Activated CD4-positive, alpha-beta memory T cell treated with anti-CD3 and anti-CD28 coated beads for 36 hours (primary cell): ENCODE measurements around the gene EFCAB9. TPM values are rescaled to one million over a fixed set of nuclear protein-coding genes. Genes with fewer than 3 reads are reported as not detected.

ENCODE experiments used
- CTCF ChIA-PET: fragments of 350-600 bp; sonication (Branson Sonifier 250); formaldehyde crosslinking; loops from one replicate; lab custom pipeline; 2021; ENCODE audit warnings: antibody characterized with exemption, inconsistent platforms; lab: Charles Lee
- POLR2A ChIA-PET: fragments of 350-600 bp; sonication (Branson Sonifier 250); formaldehyde crosslinking; loops from one replicate; lab custom pipeline; 2021; ENCODE audit warnings: antibody characterized with exemption; lab: Charles Lee
- DNase-seq: peaks from one replicate; pipeline ENCODE4 v3.0.0-alpha.2; 2020
- H3K27ac Mint-ChIP-seq: one replicate; pipeline ENCODE4 v1.8.0; 2021; ENCODE audit warnings: mixed read lengths
- H3K27me3 Mint-ChIP-seq: one replicate; pipeline ENCODE4 v1.8.0; 2021; ENCODE audit warnings: mixed read lengths
- H3K36me3 Mint-ChIP-seq: one replicate; pipeline ENCODE4 v1.8.0; 2021; ENCODE audit warnings: mixed read lengths
- H3K4me1 Mint-ChIP-seq: one replicate; pipeline ENCODE4 v1.8.0; 2021; ENCODE audit warnings: low read depth, mixed read lengths
- H3K4me3 Mint-ChIP-seq: one replicate; pipeline ENCODE4 v1.8.0; 2021; ENCODE audit warnings: mild to moderate bottlenecking, mixed read lengths
- H3K9me3 Mint-ChIP-seq: one replicate; pipeline ENCODE4 v1.8.0; 2021; ENCODE audit warnings: mixed read lengths
- intact Hi-C: fragments of 100-400 bp; cut with micrococcal nuclease; formaldehyde crosslinking; loops from one replicate; pipeline ENCODE4 v1.15.1; 2023
- total RNA-seq, 2 experiments: library from RNA; stranded (reverse); gene quantifications; one replicate each; pipeline ENCODE4 v1.2.3, GENCODE V29; 2021

Gene EFCAB9
- total RNA-seq, 2 experiments from 2014 or later: not detected

GRCh38 chr5:172243302-172243701, 49.3 kb downstream of the EFCAB9 start:
- intact Hi-C loops: no loop called here
- H3K4me3 Mint-ChIP-seq: no peak overlapping the region
- POLR2A ChIA-PET: interaction anchor here (0.7 kb wide), 1 partner anchor 85 kb away, joined by 3 read pairs; no protein-coding TSS in a partner anchor
- H3K27me3 Mint-ChIP-seq: no peaks in the 10 kb centered on the region
- DNase-seq: peak; percentile 26
- peaks cover 14% of the 10 kb centered on the region for H3K4me1 Mint-ChIP-seq
- H3K36me3 Mint-ChIP-seq: peaks cover 8% of the 10 kb centered on the region
- H3K9me3 Mint-ChIP-seq: no peaks in the 10 kb centered on the region
- CTCF ChIA-PET: no interaction called here
- H3K27ac Mint-ChIP-seq: no peak overlapping the region

- CTCF ChIA-PET: interaction anchor here (1.1 kb wide), 1 partner anchor 38 kb away, joined by 3 read pairs; no protein-coding TSS in a partner anchor
- POLR2A ChIA-PET: no interaction called here
- peaks cover 6% of the 10 kb centered on the region for H3K4me1 Mint-ChIP-seq
Measured at GRCh38 chr5:172245046-172245445, 51.1 kb downstream of the EFCAB9 start.

GRCh38 chr5:172245703-172246125, 51.7 kb downstream of the EFCAB9 start:
- H3K4me1 Mint-ChIP-seq: peaks cover 6% of the 10 kb centered on the region
- ChIA-PET POLR2A (no interaction called here), CTCF (interaction anchor here (1.1 kb wide), 1 partner anchor 37 kb away, joined by 3 read pairs; no protein-coding TSS in a partner anchor)
- DNase-seq: no peak
- no peak overlapping the region for H3K27ac Mint-ChIP-seq
- no peak overlapping the region for H3K4me3 Mint-ChIP-seq
- peaks cover 18% of the 10 kb centered on the region for H3K36me3 Mint-ChIP-seq
- peaks cover 9% of the 10 kb centered on the region for H3K9me3 Mint-ChIP-seq
- intact Hi-C loops: no loop called here
- H3K27me3 Mint-ChIP-seq: no peaks in the 10 kb centered on the region

More at GRCh38 chr5:172245046-172245445, 51.1 kb downstream of the EFCAB9 start:
- H3K9me3 Mint-ChIP-seq: peaks cover 3% of the 10 kb centered on the region
- no peak overlapping the region for H3K4me3 Mint-ChIP-seq
- no peak for DNase-seq
- H3K27me3 Mint-ChIP-seq: no peaks in the 10 kb centered on the region
- peaks cover 15% of the 10 kb centered on the region for H3K36me3 Mint-ChIP-seq
- intact Hi-C loops: no loop called here
- H3K27ac Mint-ChIP-seq: no peak overlapping the region

GRCh38 chr5:172248637-172249036, 54.7 kb downstream of the EFCAB9 start:
- ChIA-PET CTCF (no interaction called here), POLR2A (no interaction called here)
- no peaks in the 10 kb centered on the region for H3K27me3 Mint-ChIP-seq
- no peak for DNase-seq
- peaks cover 28% of the 10 kb centered on the region for H3K9me3 Mint-ChIP-seq
- intact Hi-C loops: no loop called here
- no peak overlapping the region for H3K27ac Mint-ChIP-seq
- no peak overlapping the region for H3K4me3 Mint-ChIP-seq
- H3K36me3 Mint-ChIP-seq: peaks cover 25% of the 10 kb centered on the region
- peaks cover 3% of the 10 kb centered on the region for H3K4me1 Mint-ChIP-seq

GRCh38 chr5:172251419-172251818, 57.4 kb downstream of the EFCAB9 start:
- Mint-ChIP-seq H3K36me3 (peaks cover 27% of the 10 kb centered on the region), H3K27me3 (no peaks in the 10 kb centered on the region), H3K9me3 (peaks cover 31% of the 10 kb centered on the region), H3K4me3 (no peak overlapping the region), H3K27ac (no peak overlapping the region), H3K4me1 (no peaks in the 10 kb centered on the region)
- ChIA-PET POLR2A (no interaction called here), CTCF (no interaction called here)
- intact Hi-C loops: no loop called here
- no peak for DNase-seq

- intact Hi-C loops: no loop called here
- Mint-ChIP-seq H3K9me3 (peaks cover 31% of the 10 kb centered on the region), H3K36me3 (peaks cover 32% of the 10 kb centered on the region), H3K27me3 (no peaks in the 10 kb centered on the region), H3K4me3 (no peak overlapping the region), H3K27ac (no peak overlapping the region), H3K4me1 (no peaks in the 10 kb centered on the region)
- CTCF ChIA-PET: no interaction called here
- POLR2A ChIA-PET: no interaction called here
- DNase-seq: no peak
Measured at GRCh38 chr5:172252501-172252900, 58.5 kb downstream of the EFCAB9 start.

Other genes with a start within 250 kb of the EFCAB9 start
- gene FBXW11, start 187.5 kb upstream of the EFCAB9 start, total RNA-seq: 10 to 100 TPM; 47.2 to 47.4 TPM
- 100 to 1,000 TPM in 1 of 2 experiments, 10 to 100 TPM in 1; 98.2 to 104 TPM for gene STK10, start 5.9 kb upstream of the EFCAB9 start, total RNA-seq
- gene UBTD2, start 89.6 kb downstream of the EFCAB9 start, total RNA-seq: 1 to 10 TPM; 4.6 to 4.9 TPM